Lung (tissue), 12 donors: ENCODE results near the gene ULK4. TPM values are rescaled to one million over a fixed set of nuclear protein-coding genes. Genes with fewer than 3 reads are reported as not detected.

Experiments
- ATAC-seq: fragments of 200-7000 bp; cut with Tn5 transposase; one replicate; pipeline ENCODE4 v1.9.1; 2020; ENCODE audit warnings: moderate number of reproducible peaks; ENCODE audit not compliant: insufficient read depth, low FRiP score
- DNase-seq, 3 donors: peaks; one replicate each; pipeline ENCODE4 v3.0.0-alpha.2; 2013 to 2017
- H3K27ac ChIP-seq, 2 donors: one replicate each; pipeline ENCODE4 v1.5.1; 2013; ENCODE audit warnings: mild to moderate bottlenecking in 2 of 2, moderate library complexity in 2 of 2, control low read depth in 1 of 2, inconsistent platforms in 1 of 2, low read depth in 1 of 2, low read length in 1 of 2
- H3K27me3 ChIP-seq, 3 donors: one replicate each; pipeline ENCODE4 v1.5.1; 2013; ENCODE audit warnings: low read length in 2 of 3; ENCODE audit not compliant: control insufficient read depth in 3 of 3, insufficient read depth in 3 of 3
- H3K36me3 ChIP-seq, 4 donors: one replicate each; pipeline ENCODE4 v1.5.1; 2013; ENCODE audit warnings: low read length in 4 of 4, mild to moderate bottlenecking in 1 of 4, moderate library complexity in 1 of 4; ENCODE audit not compliant: control insufficient read depth in 4 of 4, insufficient read depth in 4 of 4
- H3K4me1 ChIP-seq, 5 donors: one replicate each; pipeline ENCODE4 v1.5.1; 2013; ENCODE audit warnings: low read length in 5 of 5, mild to moderate bottlenecking in 2 of 5, moderate library complexity in 1 of 5; ENCODE audit not compliant: control insufficient read depth in 5 of 5, insufficient read depth in 5 of 5
- H3K4me3 ChIP-seq: one replicate; pipeline ENCODE4 v1.5.1; 2013; ENCODE audit warnings: mild to moderate bottlenecking, control low read depth, moderate library complexity
- H3K9ac ChIP-seq, 2 donors: one replicate each; pipeline ENCODE4 v1.5.1; 2013; ENCODE audit warnings: low read length in 2 of 2, control low read depth in 1 of 2; ENCODE audit not compliant: insufficient read depth in 1 of 2
- H3K9me3 ChIP-seq, 4 donors: one replicate each; pipeline ENCODE4 v1.5.1; 2013; ENCODE audit warnings: low read length in 3 of 4, mild to moderate bottlenecking in 1 of 4, moderate library complexity in 1 of 4; ENCODE audit not compliant: control insufficient read depth in 4 of 4, insufficient read depth in 3 of 4
- CTCF ChIP-seq: IDR thresholded peaks from 2 replicates; pipeline ENCODE4 v1.5.1; 2012; ENCODE audit warnings: mild to moderate bottlenecking; ENCODE audit errors: control extremely low read depth, extremely low read depth
- WGBS, 2 donors: extraction: QIAGEN DNeasy Blood & Tissue Kit; methylation state at CpG; one replicate each; pipeline ENCODE4 v1.1.7; 2013; 5-methylcytosine and 5-hydroxymethylcytosine counted together
- polyA plus RNA-seq, 2 donors: library from polyadenylated mRNA; stranded (reverse); fragments of 200-250 nt; gene quantifications; one replicate each; pipeline ENCODE4 v1.2.1, GENCODE V29; 2013
- total RNA-seq, 2 donors: library from RNA; depleted of rRNA in 1 of 2; stranded (reverse); fragments of >200 nt in 1 of 2; gene quantifications; one replicate each; pipeline ENCODE4 v1.2.1, GENCODE V29; 2014 to 2021
- donor health status: control.
- donor health status: control.
- donor health status: Bipolar disorder and iron deficiency.
- donor health status: healthy.
- donor health status: DM: yes; HTN: yes; CAD: no.

Gene ULK4
- total and polyA plus RNA-seq, 4 donors = 2.8 to 56.0 (median 12.6) TPM

- WGBS, 2 donors = 90% methylated on average over 5 of the region's 5 CpGs
- no peak overlapping the region for H3K9ac ChIP-seq
- H3K27ac ChIP-seq = no peak overlapping the region
- DNase-seq = no peak
- H3K27me3 ChIP-seq = no peaks in the 10 kb centered on the region
- no peaks in the 10 kb centered on the region for H3K9me3 ChIP-seq
- H3K4me1 ChIP-seq = peaks cover 3 to 59% (median 30%) of the 10 kb centered on the region in 5 donors
- TF ChIP-seq CTCF = no peak
- no peak overlapping the region for H3K4me3 ChIP-seq
- H3K36me3 ChIP-seq = peaks cover 0 to 7% (median 1%) of the 10 kb centered on the region in 4 donors
- ATAC-seq = no peak
Observed at GRCh38 chr3:41210966-41211365, 750.9 kb downstream of the ULK4 start.

DNA sequence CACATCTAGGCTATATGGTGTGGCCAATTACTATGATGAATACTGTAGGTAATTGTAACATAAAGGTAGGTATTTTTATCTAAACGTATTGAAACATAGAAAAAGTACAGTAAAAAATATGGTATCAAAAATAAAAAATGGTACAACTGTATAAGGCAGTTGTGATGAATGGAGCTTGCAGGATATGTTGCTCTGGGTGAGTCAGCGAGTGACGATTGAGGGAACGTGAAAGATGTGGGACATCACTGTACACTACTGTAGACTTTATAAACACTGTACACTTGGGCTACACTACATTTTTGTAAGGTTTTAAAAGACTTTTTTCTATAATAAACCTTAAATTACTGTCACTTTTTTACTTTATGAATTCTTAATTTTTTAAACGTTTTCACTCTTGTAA lies 752.3 kb downstream of the ULK4 start:
- H3K9ac ChIP-seq = no peak overlapping the region
- no peak for DNase-seq
- H3K4me1 ChIP-seq = peaks cover 5 to 66% (median 32%) of the 10 kb centered on the region in 5 donors
- no peak overlapping the region for H3K27ac ChIP-seq
- no peak for ATAC-seq
- no peaks in the 10 kb centered on the region for H3K9me3 ChIP-seq
- TF ChIP-seq CTCF = no peak
- no peak overlapping the region for H3K4me3 ChIP-seq
- peaks cover 0 to 7% (median 1%) of the 10 kb centered on the region in 4 donors for H3K36me3 ChIP-seq
- no peaks in the 10 kb centered on the region for H3K27me3 ChIP-seq
- 89 to 91% methylated on average over 5 of the region's 5 CpGs for WGBS, 2 donors

GRCh38 chr3:41208507-41209220 lies 753.2 kb downstream of the ULK4 start:
- Histone ChIP-seq H3K27ac (no peak overlapping the region), H3K9ac (no peak overlapping the region), H3K4me1 (peaks cover 5 to 64% (median 32%) of the 10 kb centered on the region in 5 donors), H3K36me3 (peaks cover 0 to 7% (median 1%) of the 10 kb centered on the region in 4 donors), H3K4me3 (no peak overlapping the region), H3K9me3 (no peaks in the 10 kb centered on the region), H3K27me3 (no peaks in the 10 kb centered on the region)
- WGBS, 2 donors = 56 to 76% methylated on average over 7 of the region's 7 CpGs
- ATAC-seq (no peak), DNase-seq (peak in 2 of 3 donors; percentile 59 to 60)
- TF ChIP-seq CTCF = no peak
